HCT116 (cell line): ENCODE data around the gene MCL1. TPM values are rescaled to one million over a fixed set of nuclear protein-coding genes. Genes with fewer than 3 reads are reported as not detected.

ENCODE experiments used
- ATAC-seq: fragments of 200-7000 bp; cut with Tn5 transposase; 2 replicates; pipeline ENCODE4 v1.9.1; 2020; ENCODE audit warnings: mild to moderate bottlenecking, moderate library complexity
- BruUV-seq: library from RNA; stranded (reverse); fragments of 400-500 nt; replicated peaks from 2 replicates; lab custom pipeline; 2021; lab: Mats Ljungman, UMichigan
- CTCF ChIA-PET: fragments of 300-600 bp; sonication (Branson Sonifier 250); formaldehyde crosslinking; loops from one replicate; lab custom pipeline; 2021; ENCODE audit warnings: antibody characterized with exemption; lab: Charles Lee
- POLR2A ChIA-PET: fragments of 300-600, 350-600 bp; sonication (Branson Sonifier 250); formaldehyde crosslinking; loops from one replicate; lab custom pipeline; 2021; ENCODE audit warnings: antibody characterized with exemption; lab: Charles Lee
- RAD21 ChIA-PET, 2 experiments: fragments of 300-600 bp; sonication (Branson Sonifier 250); formaldehyde crosslinking; loops; one replicate each; lab custom pipeline; 2023; ENCODE audit warnings: low total read pairs in 2 of 2; ENCODE audit not compliant: uncharacterized antibody in 2 of 2, unreplicated experiment in 2 of 2, low non-redundant PET in 1 of 2; lab: Charles Lee
- DNase-seq: peaks from one replicate; pipeline ENCODE4 v3.0.0-alpha.2; 2010; ENCODE audit warnings: low read depth, low spot score
- H2AFZ ChIP-seq: fragments of 200-600 bp; shearing (Covaris generic), sonication (generic); 2 replicates; pipeline ENCODE4 v1.6.1; 2017; ENCODE audit warnings: low read depth, mixed run types, mixed read lengths, antibody characterized with exemption, low read length; ENCODE audit not compliant: poor library complexity, severe bottlenecking
- H3K27ac ChIP-seq: 2 replicates; pipeline ENCODE4 v1.5.1; 2012; ENCODE audit warnings: low read depth, low read length
- H3K27me3 ChIP-seq: fragments of 200-600 bp; sonication (generic); 2 replicates; pipeline ENCODE4 v1.6.1; 2016; ENCODE audit warnings: mixed run types, low read length, mixed read lengths; ENCODE audit not compliant: insufficient read depth
- H3K36me3 ChIP-seq, 2 experiments: fragments of 200-500 bp in 1 of 2; fragments of 200-600 bp in 1 of 2; sonication (Bioruptor generic) in 1 of 2; sonication (generic) in 1 of 2; 2 replicates each; pipeline versions ENCODE4 v1.5.1 to v1.6.1; 2014 to 2016; ENCODE audit warnings: low read length in 2 of 2, inconsistent platforms in 1 of 2, mixed read lengths in 1 of 2, mixed run types in 1 of 2; ENCODE audit not compliant: insufficient read depth in 2 of 2, control insufficient read depth in 1 of 2
- H3K4me1 ChIP-seq, 2 experiments: fragments of 200-600 bp in 1 of 2; sonication (generic) in 1 of 2; 2 replicates each; pipeline versions ENCODE4 v1.5.1 to v1.6.1; 2012 to 2017; ENCODE audit warnings: low read length in 2 of 2, inconsistent platforms in 1 of 2, mild to moderate bottlenecking in 1 of 2, mixed read lengths in 1 of 2, mixed run types in 1 of 2, moderate library complexity in 1 of 2; ENCODE audit not compliant: insufficient read depth in 2 of 2, control insufficient read depth in 1 of 2
- H3K4me2 ChIP-seq: fragments of 200-600 bp; sonication (generic); 2 replicates; pipeline ENCODE4 v1.6.1; 2017; ENCODE audit warnings: mixed run types, low read length, mixed read lengths
- H3K4me3 ChIP-seq, 2 experiments: fragments of 200-600 bp in 1 of 2; sonication (generic) in 1 of 2; replicated peaks in 1 of 2; 2 replicates each; pipeline ENCODE4 v1.5.1; 2011 to 2016; ENCODE audit warnings: low read length in 2 of 2, control low read depth in 1 of 2, low read depth in 1 of 2, mild to moderate bottlenecking in 1 of 2, mixed read lengths in 1 of 2, mixed run types in 1 of 2
- H3K79me2 ChIP-seq: fragments of 200-600 bp; sonication (generic); 2 replicates; pipeline ENCODE4 v1.6.1; 2017; ENCODE audit warnings: mild to moderate bottlenecking, mixed run types, low read length, moderate library complexity, mixed read lengths; ENCODE audit not compliant: insufficient read depth
- H3K9ac ChIP-seq: fragments of 200-600 bp; sonication (generic); 2 replicates; pipeline ENCODE4 v1.6.1; 2016; ENCODE audit warnings: low read length, mixed read lengths
- H3K9me2 ChIP-seq: fragments of 200-600 bp; sonication (generic), shearing (Covaris generic); 2 replicates; pipeline ENCODE4 v1.6.1; 2017; ENCODE audit warnings: mixed run types, mild to moderate bottlenecking, moderate library complexity; ENCODE audit not compliant: insufficient read depth
- H3K9me3 ChIP-seq, 2 experiments: fragments of 200-500 bp in 1 of 2; fragments of 200-600 bp in 1 of 2; sonication (Bioruptor generic) in 1 of 2; sonication (generic) in 1 of 2; 2 replicates each; pipeline ENCODE4 v1.6.1; 2014 to 2017; ENCODE audit warnings: low read length in 2 of 2, mixed read lengths in 2 of 2, inconsistent platforms in 1 of 2, low read depth in 1 of 2, mild to moderate bottlenecking in 1 of 2, mixed run types in 1 of 2, moderate library complexity in 1 of 2; ENCODE audit not compliant: control insufficient read depth in 1 of 2, insufficient read depth in 1 of 2
- H4K20me1 ChIP-seq: fragments of 200-600 bp; sonication (generic), shearing (Covaris generic); 2 replicates; pipeline ENCODE4 v1.6.1; 2017; ENCODE audit warnings: mixed run types, mild to moderate bottlenecking, moderate library complexity; ENCODE audit not compliant: insufficient read depth
- CTCF ChIP-seq, 3 experiments: fragments of 200-600 bp in 1 of 3; sonication (generic) in 1 of 3; IDR thresholded peaks in 2 of 3; conservative IDR thresholded peaks in 1 of 3; 2 replicates each; pipeline ENCODE4 v1.5.1; 2012 to 2017; ENCODE audit warnings: low read depth in 2 of 3, low read length in 2 of 3, antibody characterized with exemption in 1 of 3, borderline replicate concordance in 1 of 3, control low read depth in 1 of 3, mild to moderate bottlenecking in 1 of 3, mixed read lengths in 1 of 3, mixed run types in 1 of 3, moderate library complexity in 1 of 3; ENCODE audit not compliant: insufficient read depth in 1 of 3
- ELF1 ChIP-seq: IDR thresholded peaks from 2 replicates; pipeline ENCODE4 v1.6.1; 2012; ENCODE audit warnings: low read depth, borderline replicate concordance
- EZH2 ChIP-seq: fragments of 200-600 bp; sonication (generic); IDR thresholded peaks from 2 replicates; pipeline ENCODE4 v1.6.1; 2017; ENCODE audit warnings: antibody characterized with exemption, mixed run types
- EZH2phosphoT487 ChIP-seq: fragments of 200-600 bp; IDR thresholded peaks from 2 replicates; pipeline ENCODE4 v1.6.1; 2018; ENCODE audit warnings: antibody characterized with exemption, borderline replicate concordance
- POLR2A ChIP-seq: IDR thresholded peaks from 2 replicates; pipeline ENCODE4 v1.7.0; 2011; ENCODE audit warnings: borderline replicate concordance; ENCODE audit not compliant: insufficient read depth, insufficient read length; ENCODE audit errors: extremely low read depth
- POLR2AphosphoS5 ChIP-seq: IDR thresholded peaks from 2 replicates; pipeline ENCODE4 v1.6.1; 2011; ENCODE audit warnings: mild to moderate bottlenecking, low read depth, low read length, moderate library complexity
- REST ChIP-seq: IDR thresholded peaks from 2 replicates; pipeline ENCODE4 v1.6.1; 2012; ENCODE audit warnings: low read depth
- SIN3A ChIP-seq: IDR thresholded peaks from 2 replicates; pipeline ENCODE4 v1.6.1; 2012; ENCODE audit warnings: low read depth
- SP1 ChIP-seq: IDR thresholded peaks from 2 replicates; pipeline ENCODE4 v1.6.1; 2012; ENCODE audit warnings: low read depth
- SRF ChIP-seq: IDR thresholded peaks from 2 replicates; pipeline ENCODE4 v1.6.1; 2012; ENCODE audit warnings: low read depth
- TCF7L2 ChIP-seq: IDR thresholded peaks from 2 replicates; pipeline ENCODE4 v1.7.0; 2011; ENCODE audit warnings: borderline replicate concordance, inconsistent platforms; ENCODE audit not compliant: insufficient read depth, insufficient read length; ENCODE audit errors: extremely low read depth
- YY1 ChIP-seq: IDR thresholded peaks from 2 replicates; pipeline ENCODE4 v1.6.1; 2011; ENCODE audit warnings: low read length, low read depth, moderate library complexity, mild to moderate bottlenecking; ENCODE audit not compliant: insufficient replicate concordance; ENCODE audit errors: extremely low read depth
- ZBTB33 ChIP-seq: IDR thresholded peaks from 2 replicates; pipeline ENCODE4 v1.6.1; 2011; ENCODE audit warnings: mild to moderate bottlenecking, low read length, moderate library complexity; ENCODE audit not compliant: insufficient replicate concordance; ENCODE audit errors: extremely low read depth
- intact Hi-C: fragments of 100-400 bp; cut with micrococcal nuclease; formaldehyde crosslinking; loops from 2 replicates; pipeline ENCODE4 v1.10.0; 2022
- total RNA-seq: library from RNA; stranded (reverse); gene quantifications from one replicate; pipeline ENCODE4 v1.2.1, GENCODE V29; 2021; ENCODE audit not compliant: unreplicated experiment

MCL1 gene
- total RNA-seq, 1 experiment from 2014 or later: 146 TPM

- ChIA-PET RAD21 (no interaction called here), CTCF (interaction anchor here (1.0 to 1.4 kb wide), 2 partner anchors 12 to 16 kb away, joined by 4 read pairs; no protein-coding TSS in a partner anchor), POLR2A (no interaction called here)
- no TSS peak for BruUV-seq
- no peaks in the 10 kb centered on the region for H3K9me3 ChIP-seq
- H3K4me2 ChIP-seq: no peak overlapping the region
- peaks cover 2 to 14% of the 10 kb centered on the region in 2 experiments; a peak in 3 of 4 replicates for H3K4me1 ChIP-seq
- H4K20me1 ChIP-seq: no peaks in the 10 kb centered on the region
- no peak overlapping the region for H3K4me3 ChIP-seq
- H3K9ac ChIP-seq: no peak overlapping the region
- no peaks in the 10 kb centered on the region for H3K79me2 ChIP-seq
- ATAC-seq: no peak
- H3K27ac ChIP-seq: no peak overlapping the region
- DNase-seq: no peak
- H3K9me2 ChIP-seq: no peaks in the 10 kb centered on the region
- no peak overlapping the region for H2AFZ ChIP-seq
- no peak for TF ChIP-seq EZH2phosphoT487
- TF ChIP-seq POLR2AphosphoS5: no peak
- TF ChIP-seq ELF1: no peak
- no peak for TF ChIP-seq ZBTB33
- no peak for TF ChIP-seq YY1
- TF ChIP-seq REST: no peak
- no peak for TF ChIP-seq SRF
- TF ChIP-seq TCF7L2: no peak
- no peak for TF ChIP-seq SIN3A
- TF ChIP-seq POLR2A: no peak
- no peak for TF ChIP-seq SP1
- no peak for TF ChIP-seq EZH2
- TF ChIP-seq CTCF (IDR thresholded peaks at IDR 0.05 in 2 of 3, conservative IDR thresholded peaks at IDR 0.05 in 1 of 3; ENCODE audit: borderline replicate concordance in 1 of 3, insufficient read depth in 1 of 3, low read depth in 2 of 3, low read length in 2 of 3): no peak
- intact Hi-C loops: no loop called here
- H3K36me3 ChIP-seq: no peaks in the 10 kb centered on the region
- H3K27me3 ChIP-seq: no peaks in the 10 kb centered on the region
Measured at GRCh38 chr1:150544204-150544603, 35.2 kb downstream of the MCL1 start.
